IMR-90 (cell line): ENCODE data around the gene GNAS. TPM values are rescaled to one million over a fixed set of nuclear protein-coding genes. Genes with fewer than 3 reads are reported as not detected.

Experiments used
- ATAC-seq: fragments of 200-7000 bp; cut with Tn5 transposase; 2 replicates; pipeline ENCODE4 v1.9.1; 2020; ENCODE audit warnings: low read depth, mild to moderate bottlenecking, moderate library complexity
- BruUV-seq: library from RNA; stranded (reverse); fragments of 400-500 nt; replicated peaks from 2 replicates; lab custom pipeline; 2021; lab: Mats Ljungman, UMichigan
- CTCF ChIA-PET: fragments of 300-600 bp; formaldehyde crosslinking; extraction: SDS; loops from one replicate; lab custom pipeline; 2021; ENCODE audit warnings: antibody characterized with exemption; lab: Yijun Ruan, JAX
- POLR2A ChIA-PET: fragments of 300-600 bp; sonication (Branson Sonifier 250); formaldehyde crosslinking; loops from one replicate; lab custom pipeline; 2022; ENCODE audit warnings: antibody characterized with exemption; ENCODE audit not compliant: unreplicated experiment; lab: Charles Lee
- DNase-seq: peaks from one replicate; pipeline ENCODE4 v3.0.0; 2013
- H2AFZ ChIP-seq: replicated peaks from 2 replicates; pipeline ENCODE3; 2013; ENCODE audit warnings: low read length, mild to moderate bottlenecking; ENCODE audit not compliant: poor library complexity
- H2AK5ac ChIP-seq: 2 replicates; pipeline ENCODE4 v1.6.1; 2013; ENCODE audit warnings: low read depth, low read length, inconsistent platforms
- H2AK9ac ChIP-seq: replicated peaks from 2 replicates; pipeline ENCODE3; 2013; ENCODE audit warnings: mild to moderate bottlenecking, low read depth, low read length, moderate library complexity; ENCODE audit not compliant: poor library complexity
- H2BK120ac ChIP-seq: 2 replicates; pipeline ENCODE4 v1.6.1; 2013; ENCODE audit warnings: low read depth, low read length, inconsistent platforms
- H2BK15ac ChIP-seq: 3 replicates; pipeline ENCODE4 v1.6.1; 2013; ENCODE audit warnings: low read depth, low read length, inconsistent platforms
- H2BK20ac ChIP-seq: 2 replicates; pipeline ENCODE4 v1.6.1; 2013; ENCODE audit warnings: low read depth, mild to moderate bottlenecking, inconsistent platforms, low read length, moderate library complexity
- H2BK5ac ChIP-seq: 2 replicates; pipeline ENCODE4 v1.6.1; 2013; ENCODE audit warnings: mild to moderate bottlenecking, low read depth, low read length, inconsistent platforms; ENCODE audit not compliant: poor library complexity, severe bottlenecking
- H3K14ac ChIP-seq: replicated peaks from 2 replicates; pipeline ENCODE4 v1.6.1; 2013; ENCODE audit warnings: low read depth, low read length, inconsistent platforms
- H3K18ac ChIP-seq: 2 replicates; pipeline ENCODE4 v1.6.1; 2013; ENCODE audit warnings: low read depth, low read length, control low read depth
- H3K23ac ChIP-seq: 2 replicates; pipeline ENCODE4 v1.6.1; 2013; ENCODE audit warnings: low read depth, low read length, inconsistent platforms
- H3K27ac ChIP-seq: 2 replicates; pipeline ENCODE4 v1.5.1; 2013; ENCODE audit warnings: mild to moderate bottlenecking, control low read depth, low read length; ENCODE audit not compliant: insufficient read depth
- H3K27me3 ChIP-seq: 2 replicates; pipeline ENCODE4 v1.6.1; 2013; ENCODE audit warnings: low read length; ENCODE audit not compliant: control insufficient read depth, insufficient read depth
- H3K36me3 ChIP-seq: 2 replicates; pipeline ENCODE4 v1.6.1; 2013; ENCODE audit warnings: low read length, mixed read lengths; ENCODE audit not compliant: control insufficient read depth, insufficient read depth
- H3K4ac ChIP-seq: 2 replicates; pipeline ENCODE4 v1.6.1; 2013; ENCODE audit warnings: low read depth, low read length, inconsistent platforms
- H3K4me1 ChIP-seq: 2 replicates; pipeline ENCODE4 v1.6.1; 2013; ENCODE audit warnings: low read length, mixed read lengths; ENCODE audit not compliant: control insufficient read depth, insufficient read depth
- H3K4me2 ChIP-seq: 2 replicates; pipeline ENCODE4 v1.6.1; 2013; ENCODE audit warnings: low read depth, mild to moderate bottlenecking, control low read depth, low read length, moderate library complexity
- H3K4me3 ChIP-seq: 2 replicates; pipeline ENCODE4 v1.5.1; 2013; ENCODE audit warnings: low read depth, mild to moderate bottlenecking, control low read depth, low read length, moderate library complexity; ENCODE audit not compliant: insufficient read depth
- H3K56ac ChIP-seq: 2 replicates; pipeline ENCODE4 v1.6.1; 2013; ENCODE audit warnings: low read length, inconsistent platforms; ENCODE audit not compliant: insufficient read depth; ENCODE audit errors: extremely low read depth
- H3K79me1 ChIP-seq, 2 experiments: 2 replicates each; pipeline ENCODE4 v1.6.1; 2013; ENCODE audit warnings: low read length in 2 of 2, inconsistent platforms in 1 of 2, low read depth in 1 of 2
- H3K9ac ChIP-seq: 2 replicates; pipeline ENCODE4 v1.6.1; 2013; ENCODE audit warnings: low read depth, low read length, control low read depth
- H3K9me1 ChIP-seq: 2 replicates; pipeline ENCODE4 v1.6.1; 2013; ENCODE audit warnings: low read length, inconsistent platforms; ENCODE audit not compliant: insufficient read depth
- H3K9me3 ChIP-seq: 2 replicates; pipeline ENCODE4 v1.6.1; 2013; ENCODE audit warnings: low read length; ENCODE audit not compliant: control insufficient read depth, insufficient read depth
- H4K20me1 ChIP-seq: 2 replicates; pipeline ENCODE4 v1.6.1; 2013; ENCODE audit warnings: low read length, inconsistent platforms; ENCODE audit not compliant: insufficient read depth
- H4K5ac ChIP-seq: 2 replicates; pipeline ENCODE4 v1.6.1; 2013; ENCODE audit warnings: mild to moderate bottlenecking, low read depth, low read length, control low read depth
- H4K8ac ChIP-seq, 2 experiments: 2 replicates each; pipeline ENCODE4 v1.6.1; 2013; ENCODE audit warnings: low read depth in 2 of 2, low read length in 2 of 2, control low read depth in 1 of 2, inconsistent platforms in 1 of 2
- H4K91ac ChIP-seq: 2 replicates; pipeline ENCODE4 v1.6.1; 2013; ENCODE audit warnings: low read depth, low read length, inconsistent platforms; ENCODE audit not compliant: insufficient read depth
- CTCF ChIP-seq: conservative IDR thresholded peaks from 2 replicates; pipeline ENCODE4 v1.5.1; 2012; ENCODE audit warnings: mild to moderate bottlenecking, low read depth, low read length, improper control_type of control experiment
- MAFK ChIP-seq: IDR thresholded peaks from 2 replicates; pipeline ENCODE4 v1.6.1; 2012; ENCODE audit warnings: low read depth, low read length, improper control_type of control experiment
- RAD21 ChIP-seq: IDR thresholded peaks from 2 replicates; pipeline ENCODE4 v1.6.1; 2012; ENCODE audit warnings: low read length, improper control_type of control experiment
- WGBS, 2 experiments: methylation state at CpG; one replicate each; pipeline versions ENCODE4 v1.1.5 to v1.1.7; 2013; ENCODE audit warnings: missing lambda C conversion rate in 2 of 2; ENCODE audit not compliant: insufficient read length in 1 of 2; ENCODE audit errors: extremely low coverage in 2 of 2; 5-methylcytosine and 5-hydroxymethylcytosine counted together
- dilution Hi-C: fragments of 300-500 bp; cut with HindIII; formaldehyde crosslinking; loops from one replicate; pipeline ENCODE4 v1.14.3; 2018; ENCODE audit warnings: low sequenced_read_pairs; ENCODE audit not compliant: unreplicated experiment
- in situ Hi-C: fragments of 300-500 bp; cut with MboI; formaldehyde crosslinking; loops from 3 replicates; pipeline ENCODE4 v1.14.3; 2019; ENCODE audit warnings: low sequenced_read_pairs, inconsistent platforms, mixed read lengths
- intact Hi-C: fragments of 100-400 bp; cut with micrococcal nuclease; formaldehyde crosslinking; loops from 2 replicates; pipeline ENCODE4 v1.10.0; 2022
- polyA plus RNA-seq, 3 experiments: library from polyadenylated mRNA; depleted of rRNA; stranded (reverse); fragments of >200 nt; gene quantifications; 2 replicates each; pipeline ENCODE4 v1.2.3, GENCODE V29; 2012; ENCODE audit warnings: low replicate concordance in 1 of 3
- total RNA-seq: library from RNA; depleted of rRNA; stranded (reverse); fragments of >200 nt; gene quantifications from 2 replicates; pipeline ENCODE4 v1.2.3, GENCODE V29; 2012

Gene GNAS
- total and polyA plus RNA-seq, 2 of the 4 experiments (the other 2 are of a cell fraction), result 397 to 1,356 TPM

- Histone ChIP-seq H3K4ac (no peak overlapping the region), H3K9me3 (no peaks in the 10 kb centered on the region), H3K4me2 (no peak overlapping the region), H3K14ac (no peak overlapping the region), H3K18ac (no peak overlapping the region), H3K4me1 (no peaks in the 10 kb centered on the region), H3K9ac (no peak overlapping the region), H3K27me3 (peaks cover 39% of the 10 kb centered on the region), H2AK9ac (no peak overlapping the region), H3K4me3 (no peak overlapping the region), H4K91ac (no peak overlapping the region), H3K27ac (no peak overlapping the region), H2BK15ac (no peak overlapping the region), H4K5ac (no peak overlapping the region), H2BK5ac (no peak overlapping the region), H3K79me1 (no peaks in the 10 kb centered on the region), H2BK20ac (no peak overlapping the region), H2AK5ac (no peak overlapping the region), H3K23ac (no peak overlapping the region), H4K20me1 (no peaks in the 10 kb centered on the region), H4K8ac (no peak overlapping the region), H3K9me1 (no peaks in the 10 kb centered on the region), H2AFZ (no peak overlapping the region), H3K36me3 (no peaks in the 10 kb centered on the region), H2BK120ac (no peak overlapping the region), H3K56ac (no peak overlapping the region)
- no peak for ATAC-seq
- no peak for DNase-seq
- no TSS peak for BruUV-seq
- WGBS, 2 experiments, result 60% methylated on average over 1 of the region's 2 CpGs; no CpG with 5 or more reads in 1 of the 2 experiments
- POLR2A ChIA-PET, result no interaction called here
- intact Hi-C loops (no loop called here), in situ Hi-C loops (loop anchor here (10.0 kb wide), 1 partner anchor 630 kb away; no protein-coding TSS in a partner anchor), dilution Hi-C loops (no loop called here)
- CTCF ChIA-PET, result interaction anchor here (1.8 kb wide), 1 partner anchor 12 kb away, joined by 4 read pairs; the partner anchor contains the start of gene GNAS
- TF ChIP-seq CTCF (peak; percentile 15; the same call in 1 of the 2 replicates), MAFK (no peak), RAD21 (0 out of 2 replicates have a peak, but pooled peaks have one; percentile 23)
These were observed 11.8 kb downstream of the GNAS start for GRCh38 chr20:58864346-58864745.
